ENCODE measurements around the gene SYNGR4.

- TF ChIP-seq CTCF (IDR thresholded peaks at IDR 0.05) = no peak
- no peak for TF ChIP-seq POLR2A (IDR thresholded peaks at IDR 0.05)
- TF ChIP-seq POLR2AphosphoS5 (IDR thresholded peaks at IDR 0.05) = no peak
Measured at GRCh38 chr19:48348737-48349136, 15.4 kb upstream of the SYNGR4 start.
